Neural cell (in vitro differentiated cells): ENCODE measurements around the gene PCCA. TPM values are rescaled to one million over a fixed set of nuclear protein-coding genes. Genes with fewer than 3 reads are reported as not detected.
"Not testable (repeated sequence)": the region's sequence is repeated elsewhere in the genome, so short reads cannot be mapped to it uniquely, and the experiment has no call there.

Experiments
- H2AFZ ChIP-seq: fragments of 200-600, 300-800 bp; sonication (generic), shearing (Covaris generic); 2 replicates; pipeline ENCODE4 v1.6.0; 2014; ENCODE audit warnings: low read depth, mild to moderate bottlenecking, antibody characterized with exemption, low read length, moderate library complexity
- H3F3A ChIP-seq: fragments of 200-600 bp; shearing (Covaris generic); 2 replicates; pipeline ENCODE4 v1.6.1; 2016; ENCODE audit warnings: mild to moderate bottlenecking, moderate library complexity, mixed read lengths, antibody characterized with exemption, low read length; ENCODE audit not compliant: insufficient read depth, poor library complexity, severe bottlenecking
- H3K27ac ChIP-seq: fragments of 200-600, 300-800 bp; sonication (generic), shearing (Covaris generic); 2 replicates; pipeline ENCODE4 v1.5.1; 2014; ENCODE audit warnings: mild to moderate bottlenecking, low read length, moderate library complexity
- H3K27me3 ChIP-seq: fragments of 300-800, 200-600 bp; sonication (generic), shearing (Covaris generic); 2 replicates; pipeline ENCODE4 v1.6.0; 2014; ENCODE audit warnings: mild to moderate bottlenecking, low read depth, low read length, moderate library complexity; ENCODE audit not compliant: insufficient read depth
- H3K36me3 ChIP-seq: fragments of 300-800, 200-600 bp; sonication (generic), shearing (Covaris generic); 2 replicates; pipeline ENCODE4 v1.5.1; 2014; ENCODE audit warnings: mild to moderate bottlenecking, antibody characterized with exemption, low read length, moderate library complexity; ENCODE audit not compliant: insufficient read depth
- H3K4me2 ChIP-seq: fragments of 300-800, 200-600 bp; sonication (generic), shearing (Covaris generic); 2 replicates; pipeline ENCODE4 v1.6.0; 2014; ENCODE audit warnings: mild to moderate bottlenecking, low read length
- H3K4me3 ChIP-seq: fragments of 300-800, 200-600 bp; sonication (generic), shearing (Covaris generic); 2 replicates; pipeline ENCODE4 v1.5.1; 2014; ENCODE audit warnings: mild to moderate bottlenecking, low read length, moderate library complexity
- H3K79me2 ChIP-seq: fragments of 200-600 bp; shearing (Covaris generic); replicated peaks from 2 replicates; pipeline ENCODE4 v1.6.0; 2014; ENCODE audit warnings: mild to moderate bottlenecking, low read length, moderate library complexity; ENCODE audit not compliant: insufficient read depth
- H3K9ac ChIP-seq: fragments of 300-800, 200-600 bp; sonication (generic), shearing (Covaris generic); 2 replicates; pipeline ENCODE4 v1.6.1; 2016; ENCODE audit warnings: mild to moderate bottlenecking, low read length, mixed read lengths
- H3K9me2 ChIP-seq: fragments of 200-600 bp; shearing (Covaris generic); 2 replicates; pipeline ENCODE4 v1.6.1; 2016; ENCODE audit warnings: mild to moderate bottlenecking, low read length, mixed read lengths; ENCODE audit not compliant: insufficient read depth
- H3K9me3 ChIP-seq: fragments of 200-600, 300-800 bp; sonication (generic), shearing (Covaris generic); 2 replicates; pipeline ENCODE4 v1.6.1; 2016; ENCODE audit warnings: mild to moderate bottlenecking, mixed run types, low read length, moderate library complexity, mixed read lengths
- H4K20me1 ChIP-seq: fragments of 200-600 bp; shearing (Covaris generic); 2 replicates; pipeline ENCODE4 v1.6.1; 2016; ENCODE audit warnings: mild to moderate bottlenecking, mixed run types; ENCODE audit not compliant: insufficient read depth
- CTCF ChIP-seq: fragments of 450-650 bp; IDR thresholded peaks from 2 replicates; pipeline ENCODE4 v1.5.1; 2014; ENCODE audit warnings: antibody characterized with exemption, mild to moderate bottlenecking, moderate library complexity; ENCODE audit not compliant: poor library complexity, severe bottlenecking
- EP300 ChIP-seq: fragments of 450-650 bp; conservative IDR thresholded peaks from 2 replicates; pipeline ENCODE4 v1.6.1; 2014; ENCODE audit warnings: antibody characterized with exemption, mild to moderate bottlenecking, moderate library complexity; ENCODE audit not compliant: poor library complexity, severe bottlenecking
- EZH2 ChIP-seq: fragments of 200-600, 300-800 bp; shearing (Covaris generic), sonication (generic); IDR thresholded peaks from 2 replicates; pipeline ENCODE4 v1.6.1; 2014; ENCODE audit warnings: antibody characterized with exemption, low read length, borderline replicate concordance, mild to moderate bottlenecking; ENCODE audit not compliant: insufficient read depth, poor library complexity, severe bottlenecking
- MXI1 ChIP-seq: fragments of 450-650 bp; conservative IDR thresholded peaks from 2 replicates; pipeline ENCODE4 v1.6.1; 2014; ENCODE audit warnings: antibody characterized with exemption, mild to moderate bottlenecking; ENCODE audit not compliant: poor library complexity, severe bottlenecking
- POLR2AphosphoS5 ChIP-seq: IDR thresholded peaks from 2 replicates; pipeline ENCODE4 v1.6.1; 2012
- RAD21 ChIP-seq: fragments of 450-650 bp; conservative IDR thresholded peaks from 2 replicates; pipeline ENCODE4 v1.6.1; 2014; ENCODE audit warnings: antibody characterized with exemption, mild to moderate bottlenecking, moderate library complexity
- REST ChIP-seq: IDR thresholded peaks from 2 replicates; pipeline ENCODE4 v1.6.1; 2012; ENCODE audit warnings: borderline replicate concordance
- SMC3 ChIP-seq: fragments of 450-650 bp; conservative IDR thresholded peaks from 2 replicates; pipeline ENCODE4 v1.6.1; 2014; ENCODE audit warnings: antibody characterized with exemption, mild to moderate bottlenecking, moderate library complexity; ENCODE audit not compliant: poor library complexity
- TAF1 ChIP-seq: IDR thresholded peaks from 2 replicates; pipeline ENCODE4 v1.6.1; 2012; ENCODE audit warnings: low read depth
- polyA plus RNA-seq: library from polyadenylated mRNA; depleted of rRNA; stranded (reverse); fragments of >200 nt; gene quantifications from 2 replicates; pipeline ENCODE4 v1.2.3, GENCODE V29; 2014

The PCCA gene
- polyA plus RNA-seq, 1 donor from 2014 or later = 17.0 TPM

- Histone ChIP-seq H3K9me3 (no peaks in the 10 kb centered on the region), H4K20me1 (no peaks in the 10 kb centered on the region), H3K27me3 (no peaks in the 10 kb centered on the region), H3K27ac (peak overlapping the region; percentile 42), H2AFZ (no peak overlapping the region), H3K79me2 (no peaks in the 10 kb centered on the region), H3K9me2 (no peaks in the 10 kb centered on the region), H3K4me3 (peak overlapping the region; percentile 37), H3K36me3 (no peaks in the 10 kb centered on the region), H3K9ac (no peak overlapping the region), H3F3A (no peaks in the 10 kb centered on the region), H3K4me2 (peak overlapping the region; percentile 42)
- TF ChIP-seq MXI1 (no peak), EZH2 (no peak), POLR2AphosphoS5 (no peak), EP300 (no peak), TAF1 (no peak)
Measured at GRCh38 chr13:100163375-100163774, 74.5 kb downstream of the PCCA start.

GRCh38 chr13:100173203-100173602 lies 84.3 kb downstream of the PCCA start:
- H2AFZ ChIP-seq = no peak overlapping the region
- no peaks in the 10 kb centered on the region for H3K27me3 ChIP-seq
- TF ChIP-seq REST (no peak), SMC3 (no peak), TAF1 (no peak), EP300 (no peak), CTCF (no peak), MXI1 (no peak), RAD21 (no peak), POLR2AphosphoS5 (no peak), EZH2 (no peak)

GRCh38 chr13:100174455-100174854 lies 85.6 kb downstream of the PCCA start:
- not testable (repeated sequence) for H3K4me3 ChIP-seq, H3K79me2 ChIP-seq, H4K20me1 ChIP-seq, H3K4me2 ChIP-seq, H3K36me3 ChIP-seq, H3K9me2 ChIP-seq, H3F3A ChIP-seq, H3K9ac ChIP-seq, H3K27ac ChIP-seq, H3K27me3 ChIP-seq, H2AFZ ChIP-seq, H3K9me3 ChIP-seq

More at GRCh38 chr13:100173203-100173602, 84.3 kb downstream of the PCCA start:
- H3K4me2 ChIP-seq = no peak overlapping the region
- H3K27ac ChIP-seq = no peak overlapping the region
- H3K9me3 ChIP-seq = no peaks in the 10 kb centered on the region
- no peaks in the 10 kb centered on the region for H4K20me1 ChIP-seq
- H3K9ac ChIP-seq = no peak overlapping the region
- H3K79me2 ChIP-seq = no peaks in the 10 kb centered on the region
- no peaks in the 10 kb centered on the region for H3K9me2 ChIP-seq
- peaks cover 4% of the 10 kb centered on the region for H3F3A ChIP-seq
- no peaks in the 10 kb centered on the region for H3K36me3 ChIP-seq
- no peak overlapping the region for H3K4me3 ChIP-seq
